H1 (cell line): ENCODE data around the gene ADK. TPM values are rescaled to one million over a fixed set of nuclear protein-coding genes. Genes with fewer than 3 reads are reported as not detected.

Source experiments
- CHD7 ChIP-seq: fragments of 300-600 bp; sonication (generic); IDR thresholded peaks from 2 replicates; pipeline ENCODE4 v1.7.1; 2012; ENCODE audit warnings: low read length, moderate library complexity, mild to moderate bottlenecking, inconsistent platforms; ENCODE audit not compliant: insufficient replicate concordance
- RFX5 ChIP-seq: IDR thresholded peaks from 2 replicates; pipeline ENCODE4 v1.6.1; 2011; ENCODE audit warnings: low read depth, low read length, improper control_type of control experiment, borderline replicate concordance
- SIRT6 ChIP-seq: IDR thresholded peaks from one replicate; pipeline ENCODE4 v1.7.1; 2012; ENCODE audit warnings: low read length, inconsistent platforms
- SP1 ChIP-seq: IDR thresholded peaks from 2 replicates; pipeline ENCODE4 v1.6.1; 2011; ENCODE audit warnings: low read depth, low read length
- SRF ChIP-seq: IDR thresholded peaks from 2 replicates; pipeline ENCODE4 v1.6.1; 2011; ENCODE audit warnings: mild to moderate bottlenecking, low read depth, low read length, moderate library complexity
- TBP ChIP-seq: IDR thresholded peaks from 2 replicates; pipeline ENCODE4 v1.6.1; 2011; ENCODE audit warnings: low read depth, low read length, improper control_type of control experiment
- polyA plus RNA-seq, 7 experiments: library from polyadenylated mRNA; depleted of rRNA in 3 of 7; stranded (reverse) in 5 of 7; unstranded in 2 of 7; fragments of >200 nt in 5 of 7; fragments of 200-250 nt in 2 of 7; gene quantifications; 1 replicate in 5 of 7; 2 replicates in 1 of 7; 4 replicates in 1 of 7; pipeline versions ENCODE4 v1.2.1 to v1.2.3, GENCODE V29; 2011 to 2013; ENCODE audit warnings: missing spikeins in 2 of 7, mixed read lengths in 2 of 7
- total RNA-seq: library from RNA; stranded (reverse); fragmentation: NEBNext Ultra II Directional; extraction: Animal tissue kit (Norgen Biotek cat#: 25700); gene quantifications from 2 replicates; pipeline ENCODE4 v1.2.1, GENCODE V29; 2021

Gene ADK
- total and polyA plus RNA-seq, 2 of the 8 experiments (the other 6 are each of a cell fraction or from before 2014, with no cell fraction given) = 12.3 to 42.4 TPM

DNA sequence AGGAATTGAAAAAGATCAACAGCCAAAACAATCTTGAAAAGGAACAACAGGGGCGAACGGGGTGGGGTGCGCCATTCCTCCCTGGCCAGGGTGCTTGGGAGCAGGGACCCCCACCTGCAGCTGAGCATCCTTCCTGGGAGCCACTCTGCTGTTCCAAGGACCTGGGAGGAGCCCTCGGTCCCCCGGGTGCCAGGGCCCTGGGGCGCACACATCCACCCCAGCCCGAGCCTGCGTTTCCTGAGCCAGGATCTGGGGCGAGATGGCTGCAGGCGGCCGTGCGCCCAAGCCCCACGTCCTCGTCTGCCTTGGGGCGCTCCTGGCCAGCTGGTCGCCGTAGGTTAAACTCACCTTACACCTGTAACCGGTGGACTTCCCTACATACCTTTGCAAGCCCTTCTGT lies 11.0 kb upstream of the ADK start (continued):
- TF ChIP-seq CHD7 (no peak), SP1 (no peak), TBP (no peak), SRF (no peak), RFX5 (no peak), SIRT6 (no peak)
